GM12873 (cell line): Measurements from ENCODE around the gene RAC2.

Experiments
- CTCF ChIP-seq: IDR thresholded peaks from 2 replicates; pipeline ENCODE4 v1.5.1; 2012; ENCODE audit warnings: low read depth, mild to moderate bottlenecking, moderate library complexity, low read length, control low read depth; ENCODE audit not compliant: insufficient read depth; ENCODE audit errors: missing control alignments

Gene RAC2

GRCh38 chr22:37195921-37196320, 48.1 kb downstream of the RAC2 start:
- no peak for TF ChIP-seq CTCF

- TF ChIP-seq CTCF = no peak
Measured at GRCh38 chr22:37194750-37195149, 49.3 kb downstream of the RAC2 start.

GRCh38 chr22:37193629-37194191, 50.4 kb downstream of the RAC2 start:
- no peak for TF ChIP-seq CTCF

GRCh38 chr22:37192741-37193140, 51.3 kb downstream of the RAC2 start:
- TF ChIP-seq CTCF = no peak

GRCh38 chr22:37192204-37192603, 51.9 kb downstream of the RAC2 start:
- TF ChIP-seq CTCF = no peak

- no peak for TF ChIP-seq CTCF
Measured at GRCh38 chr22:37190262-37190780, 53.7 kb downstream of the RAC2 start.

GRCh38 chr22:37188901-37189466, 55.1 kb downstream of the RAC2 start:
- no peak for TF ChIP-seq CTCF
